Left kidney (tissue), 1 donor: Measurements from ENCODE around the gene MEIG1. TPM values are rescaled to one million over a fixed set of nuclear protein-coding genes. Genes with fewer than 3 reads are reported as not detected.

Experiments
- polyA plus RNA-seq: library from polyadenylated mRNA; unstranded; fragments of 120-200 nt; gene quantifications from one replicate; pipeline ENCODE4 v1.2.1, GENCODE V29; 2013; ENCODE audit not compliant: insufficient read length

MEIG1 gene
- polyA plus RNA-seq, 1 donor = 1.4 TPM

Other genes starting within 250 kb of the MEIG1 start
- gene FAM107B, start 184.5 kb upstream of the MEIG1 start, polyA plus RNA-seq = 105 TPM
- gene CDNF, start 121.4 kb upstream of the MEIG1 start, polyA plus RNA-seq = 3.6 TPM
- gene HSPA14, start 121.1 kb upstream of the MEIG1 start, polyA plus RNA-seq = 27.2 TPM
- 18.3 TPM for gene MSANTD7, start 121.1 kb upstream of the MEIG1 start, polyA plus RNA-seq
- gene SUV39H2, start 80.5 kb upstream of the MEIG1 start, polyA plus RNA-seq = 30.1 TPM
- gene DCLRE1C, start 5.3 kb upstream of the MEIG1 start, polyA plus RNA-seq = 23.3 TPM
- gene OLAH, start 84.6 kb downstream of the MEIG1 start, polyA plus RNA-seq = 0.96 TPM
- gene ACBD7, start 129.4 kb downstream of the MEIG1 start, polyA plus RNA-seq = 8.9 TPM
- 33.2 TPM for gene RPP38, start 138.0 kb downstream of the MEIG1 start, polyA plus RNA-seq
- gene NMT2, start 209.3 kb downstream of the MEIG1 start, polyA plus RNA-seq = 45.5 TPM